HL-60 (cell line): ENCODE data around the gene PDE6C.

Experiments
- DNase-seq, 2 experiments: peaks; one replicate each; pipeline ENCODE4 v3.0.0-alpha.2; 2010 to 2020; ENCODE audit warnings: low read depth in 1 of 2, low spot score in 1 of 2
- H3K27ac ChIP-seq: fragments of 250-450 bp; sonication (Bioruptor Pico); replicated peaks from 2 replicates; pipeline ENCODE4 v1.5.1; 2020; ENCODE audit warnings: mild to moderate bottlenecking, moderate library complexity
- H3K27me3 ChIP-seq: fragments of 250-450 bp; sonication (Bioruptor Pico); 2 replicates; pipeline ENCODE4 v1.5.1; 2021; ENCODE audit warnings: mild to moderate bottlenecking, moderate library complexity; ENCODE audit not compliant: insufficient read depth, poor library complexity, severe bottlenecking
- H3K4me3 ChIP-seq: replicated peaks from 2 replicates; pipeline ENCODE4 v1.5.1; 2011; ENCODE audit warnings: mild to moderate bottlenecking, control low read depth, low read length; ENCODE audit not compliant: insufficient read depth
- CTCF ChIP-seq: IDR thresholded peaks from one replicate; pipeline ENCODE4 v1.5.1; 2011; ENCODE audit warnings: low read length, control low read depth, inconsistent platforms; ENCODE audit not compliant: insufficient read depth
- GABPA ChIP-seq: IDR thresholded peaks from 2 replicates; pipeline ENCODE4 v1.6.1; 2012; ENCODE audit warnings: low read depth
- POLR2AphosphoS5 ChIP-seq: IDR thresholded peaks from 2 replicates; pipeline ENCODE4 v1.6.1; 2012; ENCODE audit warnings: low read depth
- REST ChIP-seq: IDR thresholded peaks from 2 replicates; pipeline ENCODE4 v1.6.1; 2012; ENCODE audit warnings: low read depth; ENCODE audit not compliant: insufficient replicate concordance
- SPI1 ChIP-seq: IDR thresholded peaks from 2 replicates; pipeline ENCODE4 v1.6.1; 2012; ENCODE audit warnings: low read depth, mild to moderate bottlenecking, borderline replicate concordance

Gene PDE6C

GRCh38 chr10:93672022-93672678 is 59.8 kb downstream of the PDE6C start:
- TF ChIP-seq GABPA = no peak
- TF ChIP-seq REST = no peak
- no peaks in the 10 kb centered on the region for H3K27me3 ChIP-seq
- no peak overlapping the region for H3K27ac ChIP-seq
- no peak overlapping the region for H3K4me3 ChIP-seq
- DNase-seq = no peak

- DNase-seq = no peak
- Histone ChIP-seq H3K27me3 (no peaks in the 10 kb centered on the region), H3K4me3 (no peak overlapping the region), H3K27ac (no peak overlapping the region)
- TF ChIP-seq POLR2AphosphoS5 = no peak
These were observed 60.6 kb downstream of the PDE6C start for GRCh38 chr10:93672890-93673289.

- Histone ChIP-seq H3K27ac (no peak overlapping the region), H3K4me3 (no peak overlapping the region), H3K27me3 (no peaks in the 10 kb centered on the region)
- TF ChIP-seq REST = no peak
- no peak for TF ChIP-seq CTCF
- no peak for TF ChIP-seq SPI1
- TF ChIP-seq GABPA = no peak
- TF ChIP-seq POLR2AphosphoS5 = no peak
- DNase-seq = no peak
These were observed 61.5 kb downstream of the PDE6C start for GRCh38 chr10:93673791-93674190.

- Histone ChIP-seq H3K4me3 (no peak overlapping the region), H3K27me3 (no peaks in the 10 kb centered on the region), H3K27ac (no peak overlapping the region)
- DNase-seq = no peak
- TF ChIP-seq REST (no peak), SPI1 (no peak), CTCF (no peak), GABPA (no peak), POLR2AphosphoS5 (no peak)
These were observed 66.0 kb downstream of the PDE6C start for GRCh38 chr10:93678386-93678785.
